HG03457 (cell line): ENCODE data around the gene B4GALT5.

Experiments
- ATAC-seq: cut with Tn5 transposase; IDR thresholded peaks from one replicate; pipeline ENCODE4 v1.9.1; 2021; ENCODE audit warnings: moderate number of reproducible peaks; ENCODE audit not compliant: unreplicated experiment

B4GALT5 gene

GRCh38 chr20:49589747-49590146, 123.9 kb downstream of the B4GALT5 start:
- ATAC-seq, result no peak

DNA sequence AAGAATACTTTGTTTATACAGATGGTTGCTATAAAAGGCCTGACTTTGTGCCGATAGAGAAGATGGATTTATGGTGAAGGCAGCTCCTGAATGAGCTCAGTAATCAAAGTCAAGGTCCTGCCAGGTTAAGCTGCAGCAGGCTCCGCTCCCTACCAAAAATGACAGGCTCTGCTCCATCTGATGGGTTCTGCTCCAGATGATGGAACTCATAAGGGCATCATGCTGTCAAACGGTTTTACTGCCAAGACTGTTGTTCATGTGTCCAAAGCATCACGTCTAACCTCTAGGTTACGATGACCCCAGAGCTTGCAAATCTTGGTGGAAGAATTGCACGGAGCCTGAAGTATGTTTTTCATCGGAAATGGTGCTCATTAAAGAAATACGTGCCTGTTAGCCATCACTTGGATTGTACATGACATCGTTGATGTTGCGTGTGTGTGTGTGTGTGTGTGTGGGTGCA, 126.5 kb downstream of the B4GALT5 start:
- ATAC-seq, result no peak

GRCh38 chr20:49585585-49586245, 128.0 kb downstream of the B4GALT5 start:
- ATAC-seq, result no peak

GRCh38 chr20:49584418-49585382, 129.0 kb downstream of the B4GALT5 start:
- no peak for ATAC-seq

DNA sequence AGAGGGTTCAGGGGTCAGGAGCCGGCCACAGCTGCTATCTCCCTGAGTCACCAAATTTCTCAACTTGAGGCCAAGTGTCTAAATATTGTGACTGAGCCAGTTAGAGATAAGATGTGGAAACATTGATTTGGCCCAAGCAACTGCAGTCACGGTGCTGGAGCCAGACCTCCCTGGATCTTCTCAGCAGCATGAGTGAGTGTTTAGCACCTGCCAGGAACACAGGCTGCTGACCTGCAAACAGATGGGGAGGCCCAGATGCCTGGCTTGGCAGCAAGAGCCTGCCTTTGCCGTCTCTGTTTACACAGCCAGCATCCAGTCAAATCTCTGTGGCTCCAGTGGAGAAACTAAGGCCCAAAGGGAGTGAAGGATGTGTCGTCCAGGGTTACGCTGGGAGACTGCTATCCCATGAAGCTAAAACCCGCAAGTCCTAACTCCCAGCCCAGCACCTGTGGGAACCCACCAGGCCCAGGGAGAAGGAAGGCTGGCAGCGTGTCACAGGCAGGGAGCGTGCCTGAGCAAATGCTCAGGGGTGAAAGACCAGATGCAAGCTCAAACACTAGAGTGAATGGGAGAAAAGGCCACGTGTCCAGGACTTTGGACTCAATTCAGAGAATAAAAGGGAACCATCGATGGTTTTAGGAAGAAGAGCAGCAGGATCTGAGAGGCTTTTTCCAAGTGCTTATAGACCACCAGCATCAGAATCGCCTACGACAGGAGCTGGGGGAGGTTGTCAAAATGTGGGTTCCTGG, 129.8 kb downstream of the B4GALT5 start:
- no peak for ATAC-seq

- no peak for ATAC-seq
Measured at GRCh38 chr20:49583343-49583668, 130.4 kb downstream of the B4GALT5 start.
